Omental fat pad (tissue), 4 donors: ENCODE measurements around the gene PRKAG2. TPM values are rescaled to one million over a fixed set of nuclear protein-coding genes. Genes with fewer than 3 reads are reported as not detected.
A peak's percentile ranks its signal among the peaks of the same experiment; 100 is the strongest.

ENCODE experiments used
- ATAC-seq: fragments of 150-250 bp; one replicate; pipeline ENCODE4 v1.9.1; 2016; ENCODE audit warnings: mild to moderate bottlenecking, moderate library complexity; ENCODE audit not compliant: low FRiP score
- DNase-seq: peaks from one replicate; pipeline ENCODE4 v3.0.0-alpha.2; 2019; ENCODE audit warnings: low spot score
- total RNA-seq, 4 donors: library from RNA; depleted of rRNA; stranded (reverse); fragments of >200 nt; gene quantifications; one replicate each; pipeline ENCODE4 v1.1.0, GENCODE V29; 2016
- TF ChIP-seq, protein P1 (sequence below), 3 donors: fragments of 450-650 bp; IDR thresholded peaks; one replicate each; pipeline ENCODE4 v1.5.1; 2016 to 2017; ENCODE audit warnings: antibody characterized with exemption in 3 of 3, mild to moderate bottlenecking in 3 of 3, moderate library complexity in 2 of 3

The PRKAG2 gene
- total RNA-seq, 4 donors from 2014 or later = 31.6 to 49.5 (median 36.9) TPM

DNA sequence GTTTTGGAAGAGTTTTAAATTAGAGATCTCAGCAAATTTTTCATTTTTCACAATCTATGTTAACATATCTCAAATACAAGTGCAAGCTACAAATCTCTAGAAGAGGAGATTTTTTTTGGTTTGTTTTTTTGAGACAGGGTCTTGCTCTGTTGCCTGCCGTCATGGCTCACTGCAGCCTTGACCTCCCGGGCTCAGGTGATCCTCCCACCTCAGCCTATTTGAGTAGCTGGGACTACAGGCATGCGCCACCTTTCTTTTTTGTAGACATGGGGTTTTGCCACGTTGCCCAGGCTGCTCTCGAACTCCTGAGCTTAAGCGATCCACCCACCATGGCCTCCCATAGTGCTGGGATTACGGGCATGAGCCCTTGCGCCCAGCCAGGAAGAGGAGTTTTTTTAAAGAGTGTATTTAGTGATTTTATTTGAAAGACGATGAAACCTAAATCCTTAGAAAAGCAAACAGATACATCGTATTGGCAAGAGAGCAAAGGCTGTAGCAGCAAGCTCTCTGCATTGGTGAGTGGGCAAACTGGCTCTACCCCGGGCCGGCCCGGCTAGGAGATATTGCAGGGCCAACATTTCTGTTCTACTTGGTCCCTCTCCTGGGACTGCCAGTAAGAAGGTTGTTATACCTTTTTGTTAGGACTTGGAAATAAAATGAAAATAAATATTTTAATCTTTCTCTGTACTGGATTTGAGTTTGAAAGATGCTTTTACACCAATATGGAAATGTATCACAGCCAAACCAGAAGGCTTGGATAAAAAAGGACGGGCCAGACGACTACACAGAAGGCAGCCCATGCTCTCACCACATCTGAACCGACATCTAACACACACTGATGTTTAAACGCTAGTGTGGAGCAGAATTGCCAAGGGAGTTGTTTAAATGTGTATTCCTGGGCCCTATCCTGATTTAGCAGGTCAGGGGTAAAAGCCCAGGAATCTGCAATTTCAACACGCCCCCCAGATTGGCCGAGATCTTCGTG, 307.7 kb downstream of the PRKAG2 start:
- TF ChIP-seq, protein P1, sequence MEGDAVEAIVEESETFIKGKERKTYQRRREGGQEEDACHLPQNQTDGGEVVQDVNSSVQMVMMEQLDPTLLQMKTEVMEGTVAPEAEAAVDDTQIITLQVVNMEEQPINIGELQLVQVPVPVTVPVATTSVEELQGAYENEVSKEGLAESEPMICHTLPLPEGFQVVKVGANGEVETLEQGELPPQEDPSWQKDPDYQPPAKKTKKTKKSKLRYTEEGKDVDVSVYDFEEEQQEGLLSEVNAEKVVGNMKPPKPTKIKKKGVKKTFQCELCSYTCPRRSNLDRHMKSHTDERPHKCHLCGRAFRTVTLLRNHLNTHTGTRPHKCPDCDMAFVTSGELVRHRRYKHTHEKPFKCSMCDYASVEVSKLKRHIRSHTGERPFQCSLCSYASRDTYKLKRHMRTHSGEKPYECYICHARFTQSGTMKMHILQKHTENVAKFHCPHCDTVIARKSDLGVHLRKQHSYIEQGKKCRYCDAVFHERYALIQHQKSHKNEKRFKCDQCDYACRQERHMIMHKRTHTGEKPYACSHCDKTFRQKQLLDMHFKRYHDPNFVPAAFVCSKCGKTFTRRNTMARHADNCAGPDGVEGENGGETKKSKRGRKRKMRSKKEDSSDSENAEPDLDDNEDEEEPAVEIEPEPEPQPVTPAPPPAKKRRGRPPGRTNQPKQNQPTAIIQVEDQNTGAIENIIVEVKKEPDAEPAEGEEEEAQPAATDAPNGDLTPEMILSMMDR (IDR thresholded peaks at IDR 0.05) = no peak
- no peak for ATAC-seq
- DNase-seq = no peak

DNA sequence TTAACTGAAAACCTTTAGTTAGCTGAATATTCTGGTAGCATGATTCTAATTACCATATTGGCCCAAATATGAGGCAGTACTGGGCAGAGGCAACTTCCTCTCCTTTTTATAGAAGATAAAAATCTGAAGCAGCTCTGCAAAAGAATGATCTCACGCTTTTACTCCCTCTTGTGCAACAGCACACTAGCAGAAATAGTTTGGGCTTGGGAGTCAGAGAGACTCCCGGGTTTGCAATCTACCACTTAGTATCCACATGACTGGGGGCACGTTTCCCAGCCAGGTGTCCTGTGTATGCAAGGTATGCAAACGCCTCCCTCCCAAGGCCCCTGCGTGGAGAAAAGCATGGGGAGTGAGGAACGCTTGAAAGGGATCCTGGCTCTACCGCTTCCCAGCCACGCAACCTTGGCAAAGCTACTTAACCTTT, 310.0 kb downstream of the PRKAG2 start:
- TF ChIP-seq, protein P1 (IDR thresholded peaks at IDR 0.05) = no peak
- ATAC-seq (peak; percentile 83), DNase-seq (no peak)

DNA sequence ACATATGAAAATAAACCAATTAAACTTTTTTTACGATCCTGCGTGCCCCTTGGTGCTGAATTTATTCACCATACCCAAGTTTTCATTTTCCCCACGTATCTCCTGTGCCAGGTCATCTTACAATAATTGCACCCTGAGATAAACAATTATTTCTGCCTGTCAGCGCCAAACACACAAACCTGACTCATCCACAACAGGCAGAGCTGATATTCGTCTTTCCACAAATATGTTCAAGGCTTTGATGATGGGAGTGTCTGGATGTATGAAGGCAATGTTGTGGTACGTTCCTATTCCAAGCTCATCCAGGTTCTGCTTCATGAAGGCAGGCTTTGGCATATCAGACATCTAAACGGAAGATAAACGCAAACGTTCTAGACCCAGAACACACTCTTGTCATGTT, 311.4 kb downstream of the PRKAG2 start:
- ATAC-seq (no peak), DNase-seq (no peak)
- TF ChIP-seq, protein P1 (IDR thresholded peaks at IDR 0.05) = no peak

DNA sequence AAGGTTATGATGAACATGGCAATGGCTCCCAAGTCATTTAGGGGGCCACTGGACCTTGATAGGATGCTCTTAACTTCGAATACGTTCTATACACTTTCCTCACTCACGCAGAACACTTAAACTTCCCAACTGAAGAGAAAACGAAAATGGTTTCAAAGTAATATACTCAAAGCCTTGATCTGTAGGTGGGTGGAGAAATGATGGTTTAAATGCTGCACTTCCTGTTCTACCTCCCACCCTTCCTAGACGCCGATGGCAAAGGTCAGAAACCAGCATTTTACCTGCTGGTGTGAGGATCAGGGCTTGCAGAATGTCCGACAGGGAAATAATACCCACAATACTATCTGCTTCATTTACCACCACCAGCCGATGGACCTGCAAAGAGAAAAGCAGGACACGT, 316.7 kb downstream of the PRKAG2 start:
- TF ChIP-seq, protein P1 (IDR thresholded peaks at IDR 0.05) = no peak
- DNase-seq = no peak
- ATAC-seq = no peak

DNA sequence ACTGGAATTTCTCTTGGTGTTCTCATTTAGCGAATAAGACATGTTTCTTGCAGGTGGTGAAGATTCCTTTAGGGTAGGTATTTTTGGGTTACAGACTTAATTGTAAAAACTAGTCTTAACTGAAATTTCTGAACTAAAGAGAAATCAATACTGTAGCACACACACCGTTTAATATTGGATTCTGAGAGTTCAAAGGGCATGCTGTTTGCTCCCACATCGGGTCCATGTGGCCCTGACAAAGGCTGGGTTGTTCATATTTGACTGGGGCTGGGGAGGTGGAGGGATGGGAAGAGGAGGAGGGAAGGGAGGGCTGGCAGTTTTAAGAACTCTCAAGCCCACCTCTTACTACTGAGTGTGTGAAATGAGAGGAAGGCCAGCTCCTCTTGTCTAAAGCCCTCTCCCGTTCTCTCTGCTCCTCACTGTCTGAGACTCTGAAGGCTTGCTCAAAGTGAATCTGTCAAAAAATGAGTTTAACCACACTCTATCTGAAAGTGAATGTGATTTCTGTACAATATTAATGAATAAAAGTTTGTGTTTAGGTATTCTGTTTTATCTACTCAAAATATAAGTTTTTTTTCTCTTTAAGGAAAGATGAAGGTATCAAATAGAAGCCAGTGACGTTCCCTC, 317.2 kb downstream of the PRKAG2 start:
- DNase-seq (no peak), ATAC-seq (no peak)
- TF ChIP-seq, protein P1 (IDR thresholded peaks at IDR 0.05) = no peak

DNA sequence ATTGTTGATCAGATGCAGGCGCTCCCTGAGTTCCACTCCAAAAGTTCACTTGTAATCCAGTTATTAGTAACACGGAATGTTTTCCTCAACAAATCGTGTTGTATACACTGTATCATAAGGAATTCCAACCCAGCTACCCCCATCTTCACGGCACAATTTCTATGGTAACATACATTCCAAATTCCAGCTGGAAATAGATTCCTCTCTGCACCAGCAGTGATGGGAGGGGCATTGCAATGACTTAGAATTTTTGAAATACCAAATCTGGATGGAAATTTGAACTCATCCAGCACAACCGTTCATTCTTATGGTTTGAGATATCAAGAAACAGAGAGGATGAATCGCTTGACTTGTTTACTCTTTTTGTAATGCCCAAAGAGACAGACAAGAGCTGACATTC, 318.3 kb downstream of the PRKAG2 start:
- DNase-seq = no peak
- TF ChIP-seq, protein P1 (IDR thresholded peaks at IDR 0.05) = no peak
- ATAC-seq = no peak
